ENCODE data around the gene USP21. TPM values are rescaled to one million over a fixed set of nuclear protein-coding genes. Genes with fewer than 3 reads are reported as not detected.

USP21 gene
- total RNA-seq, 1 experiment from 2014 or later = 41.9 TPM

- in situ Hi-C loops (cut with HindIII; ENCODE audit: low pct_unique_long_range_greater_than_20kb, low sequenced_read_pairs) (no loop called here), intact Hi-C loops (cut with micrococcal nuclease; ENCODE audit: unreplicated experiment) (no loop called here)
- Histone ChIP-seq H3K27me3 (ENCODE audit: control insufficient read depth, insufficient read depth, low read length) (no peaks in the 10 kb centered on the region), H3K4me3 (ENCODE audit: low read depth in 2 of 2, low read length in 2 of 2) (no peak overlapping the region), H3K9me3 (ENCODE audit: control insufficient read depth, insufficient read depth, low read depth, low read length) (no peaks in the 10 kb centered on the region), H3K27ac (ENCODE audit: low read length) (no peak overlapping the region), H3K36me3 (ENCODE audit: control insufficient read depth, insufficient read depth, low read length) (no peaks in the 10 kb centered on the region), H3K4me1 (ENCODE audit: control insufficient read depth, insufficient read depth, low read length) (no peaks in the 10 kb centered on the region)
- TF ChIP-seq TCF7L2 (IDR thresholded peaks at IDR 0.05; ENCODE audit: low read depth, low read length) = no peak
- no peak for TF ChIP-seq POLR2AphosphoS5 (IDR thresholded peaks at IDR 0.05; ENCODE audit: low read depth, low read length)
- no peak for TF ChIP-seq CTCF (IDR thresholded peaks at IDR 0.05)
- no peak for TF ChIP-seq REST (IDR thresholded peaks at IDR 0.05; ENCODE audit: insufficient read depth in 1 of 2, low read depth in 2 of 2, low read length in 1 of 2)
- TF ChIP-seq SIN3A (IDR thresholded peaks at IDR 0.05; ENCODE audit: borderline replicate concordance, insufficient read depth, low read depth, low read length) = no peak
- CTCF ChIA-PET = no interaction called here
- BruUV-seq (replicated peaks) = no TSS peak
- POLR2A ChIA-PET = no interaction called here
- no peak for ATAC-seq
- no peak for DNase-seq (ENCODE audit: low read depth, low spot score)
These were observed 26.0 kb downstream of the USP21 start for GRCh38 chr1:161185282-161185682.

GRCh38 chr1:161185732-161186311 is 26.5 kb downstream of the USP21 start:
- ChIA-PET POLR2A (interaction anchor here (0.6 kb wide), 1 partner anchor 11 kb away, joined by 3 read pairs; no protein-coding TSS in a partner anchor), CTCF (interaction anchor here (0.5 kb wide), 1 partner anchor 15 kb away, joined by 4 read pairs; no protein-coding TSS in a partner anchor)
- H3K27me3 ChIP-seq (ENCODE audit: control insufficient read depth, insufficient read depth, low read length) = no peaks in the 10 kb centered on the region
- no peak overlapping the region for H3K4me3 ChIP-seq (ENCODE audit: low read depth in 2 of 2, low read length in 2 of 2)
- intact Hi-C loops (cut with micrococcal nuclease; ENCODE audit: unreplicated experiment) (no loop called here), in situ Hi-C loops (cut with HindIII; ENCODE audit: low pct_unique_long_range_greater_than_20kb, low sequenced_read_pairs) (no loop called here)
- no TSS peak for BruUV-seq (replicated peaks)
- ATAC-seq (no peak), DNase-seq (ENCODE audit: low read depth, low spot score) (no peak)
- TF ChIP-seq CTCF (IDR thresholded peaks at IDR 0.05) (no peak), POLR2AphosphoS5 (IDR thresholded peaks at IDR 0.05; ENCODE audit: low read depth, low read length) (no peak), REST (IDR thresholded peaks at IDR 0.05; ENCODE audit: insufficient read depth in 1 of 2, low read depth in 2 of 2, low read length in 1 of 2) (no peak), SIN3A (IDR thresholded peaks at IDR 0.05; ENCODE audit: borderline replicate concordance, insufficient read depth, low read depth, low read length) (no peak)
- H3K27ac ChIP-seq (ENCODE audit: low read length) = no peak overlapping the region
- no peaks in the 10 kb centered on the region for H3K4me1 ChIP-seq (ENCODE audit: control insufficient read depth, insufficient read depth, low read length)
- no peaks in the 10 kb centered on the region for H3K9me3 ChIP-seq (ENCODE audit: control insufficient read depth, insufficient read depth, low read depth, low read length)
- no peaks in the 10 kb centered on the region for H3K36me3 ChIP-seq (ENCODE audit: control insufficient read depth, insufficient read depth, low read length)

Data from Panc1 (cell line).